IPS DF 19.7 (cell line): ENCODE measurements around the gene PRKD2.
"Not testable (repeated sequence)": the region's sequence is repeated elsewhere in the genome, so short reads cannot be mapped to it uniquely, and the experiment has no call there.

Experiments
- DNase-seq: peaks from one replicate; pipeline ENCODE4 v3.0.0-alpha.2; 2013; ENCODE audit warnings: low read depth, low spot score

PRKD2 gene

GRCh38 chr19:46725036-46725820 lies 8.3 kb upstream of the PRKD2 start:
- DNase-seq = no peak

GRCh38 chr19:46724468-46724867 lies 7.6 kb upstream of the PRKD2 start:
- DNase-seq = no peak

GRCh38 chr19:46723471-46723870 lies 6.6 kb upstream of the PRKD2 start:
- DNase-seq = no peak

- DNase-seq = no peak
These were observed 6.1 kb upstream of the PRKD2 start for GRCh38 chr19:46723023-46723461.

- no peak for DNase-seq
These were observed 5.6 kb upstream of the PRKD2 start for GRCh38 chr19:46722421-46723022.

GRCh38 chr19:46722004-46722380 lies 5.1 kb upstream of the PRKD2 start:
- no peak for DNase-seq

GRCh38 chr19:46721269-46722003 lies 4.5 kb upstream of the PRKD2 start:
- no peak for DNase-seq

- no peak for DNase-seq
These were observed 3.8 kb upstream of the PRKD2 start for GRCh38 chr19:46720503-46721239.

GRCh38 chr19:46719629-46720502 lies 3.0 kb upstream of the PRKD2 start:
- no peak for DNase-seq

GRCh38 chr19:46718934-46719622 lies 2.2 kb upstream of the PRKD2 start:
- no peak for DNase-seq

- no peak for DNase-seq
These were observed 1.4 kb upstream of the PRKD2 start for GRCh38 chr19:46718157-46718933.

GRCh38 chr19:46717716-46718143 lies 816 bp upstream of the PRKD2 start:
- DNase-seq = no peak

GRCh38 chr19:46716672-46717033 lies 261 bp downstream of the PRKD2 start:
- no peak for DNase-seq

- DNase-seq = no peak
These were observed 791 bp downstream of the PRKD2 start for GRCh38 chr19:46715975-46716671.

GRCh38 chr19:46715620-46715974 lies 1.3 kb downstream of the PRKD2 start:
- no peak for DNase-seq

GRCh38 chr19:46714444-46715106 lies 2.3 kb downstream of the PRKD2 start:
- no peak for DNase-seq

GRCh38 chr19:46713781-46714443 lies 3.0 kb downstream of the PRKD2 start:
- DNase-seq = no peak

- not testable (repeated sequence) for DNase-seq
These were observed 4.1 kb downstream of the PRKD2 start for GRCh38 chr19:46712768-46713338.
